ENCODE data around the gene HRAS.

DNA sequence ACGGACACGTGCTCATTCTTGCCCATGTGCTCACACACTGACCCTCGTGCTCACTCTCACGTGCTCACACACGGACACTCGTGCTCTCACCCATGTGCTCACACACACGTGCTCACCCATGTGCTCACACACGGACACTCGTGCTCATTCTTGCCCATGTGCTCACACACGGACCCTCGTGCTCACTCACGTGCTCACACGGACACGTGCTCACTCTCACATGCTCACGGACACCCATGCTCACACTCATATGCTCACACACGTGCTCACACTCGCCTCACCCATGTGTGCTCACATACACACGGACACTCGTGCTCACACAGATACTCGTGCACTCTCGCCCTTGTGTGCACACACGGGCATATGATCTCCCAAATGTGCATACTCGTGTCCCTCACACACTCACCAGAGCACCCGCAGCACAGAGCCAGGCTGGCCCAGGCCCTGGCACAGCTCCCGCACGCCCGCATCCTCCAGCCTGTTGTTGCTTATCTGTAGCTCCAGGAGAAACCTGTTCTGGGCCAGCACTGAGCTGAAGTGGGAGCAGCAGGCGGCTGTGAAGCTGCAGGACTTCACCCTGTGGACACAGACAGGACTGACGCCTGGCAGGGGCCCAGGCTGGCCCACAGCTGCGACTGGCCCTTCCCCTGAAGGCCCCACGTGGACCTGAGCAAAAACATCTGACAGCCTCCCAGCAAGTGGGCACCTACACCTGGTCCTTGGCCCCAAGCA is 37.6 kb downstream of the HRAS start:
- TF ChIP-seq, protein P1, sequence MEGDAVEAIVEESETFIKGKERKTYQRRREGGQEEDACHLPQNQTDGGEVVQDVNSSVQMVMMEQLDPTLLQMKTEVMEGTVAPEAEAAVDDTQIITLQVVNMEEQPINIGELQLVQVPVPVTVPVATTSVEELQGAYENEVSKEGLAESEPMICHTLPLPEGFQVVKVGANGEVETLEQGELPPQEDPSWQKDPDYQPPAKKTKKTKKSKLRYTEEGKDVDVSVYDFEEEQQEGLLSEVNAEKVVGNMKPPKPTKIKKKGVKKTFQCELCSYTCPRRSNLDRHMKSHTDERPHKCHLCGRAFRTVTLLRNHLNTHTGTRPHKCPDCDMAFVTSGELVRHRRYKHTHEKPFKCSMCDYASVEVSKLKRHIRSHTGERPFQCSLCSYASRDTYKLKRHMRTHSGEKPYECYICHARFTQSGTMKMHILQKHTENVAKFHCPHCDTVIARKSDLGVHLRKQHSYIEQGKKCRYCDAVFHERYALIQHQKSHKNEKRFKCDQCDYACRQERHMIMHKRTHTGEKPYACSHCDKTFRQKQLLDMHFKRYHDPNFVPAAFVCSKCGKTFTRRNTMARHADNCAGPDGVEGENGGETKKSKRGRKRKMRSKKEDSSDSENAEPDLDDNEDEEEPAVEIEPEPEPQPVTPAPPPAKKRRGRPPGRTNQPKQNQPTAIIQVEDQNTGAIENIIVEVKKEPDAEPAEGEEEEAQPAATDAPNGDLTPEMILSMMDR (IDR thresholded peaks at IDR 0.05; ENCODE audit: low read depth, low read length, poor library complexity, severe bottlenecking): no peak
- no peak for TF ChIP-seq EZH2phosphoT487 (IDR thresholded peaks at IDR 0.05; ENCODE audit: borderline replicate concordance, low read length)

Measured in DOHH2 (cell line).